Activated naive CD8-positive, alpha-beta T cell treated with anti-CD3 and anti-CD28 coated beads, Interleukin-2, amount 10 ng/mL, durations not matched to agents 7 days and 5 days (primary cell): ENCODE results near the gene COMMD8. TPM values are rescaled to one million over a fixed set of nuclear protein-coding genes. Genes with fewer than 3 reads are reported as not detected.

Experiments used
- ATAC-seq: fragments of 150-1000 bp; cut with Tn5 transposase; one replicate; pipeline ENCODE4 v1.10.0; 2021; ENCODE audit warnings: low read depth, moderate library complexity
- POLR2A ChIA-PET: fragments of 350-600 bp; sonication (Branson Sonifier 250); formaldehyde crosslinking; loops from one replicate; lab custom pipeline; 2021; ENCODE audit warnings: antibody characterized with exemption; lab: Charles Lee
- DNase-seq: peaks from one replicate; pipeline ENCODE4 v3.0.0; 2021
- H3K27ac Mint-ChIP-seq: one replicate; pipeline ENCODE4 v1.8.0; 2022; ENCODE audit warnings: mild to moderate bottlenecking, mixed read lengths
- H3K27me3 Mint-ChIP-seq: one replicate; pipeline ENCODE4 v1.8.0; 2022; ENCODE audit warnings: mild to moderate bottlenecking, moderate library complexity, mixed read lengths
- H3K36me3 Mint-ChIP-seq: one replicate; pipeline ENCODE4 v1.8.0; 2021; ENCODE audit warnings: mild to moderate bottlenecking, mixed read lengths
- H3K4me1 Mint-ChIP-seq: one replicate; pipeline ENCODE4 v1.8.0; 2021; ENCODE audit warnings: mixed read lengths
- H3K4me3 Mint-ChIP-seq: one replicate; pipeline ENCODE4 v1.8.0; 2022; ENCODE audit warnings: mild to moderate bottlenecking, moderate library complexity, mixed read lengths
- H3K9me3 Mint-ChIP-seq: one replicate; pipeline ENCODE4 v1.8.0; 2021; ENCODE audit warnings: mixed read lengths
- total RNA-seq, 2 experiments: library from RNA; stranded (reverse); gene quantifications; one replicate each; pipeline ENCODE4 v1.2.3, GENCODE V29; 2021

The COMMD8 gene
- total RNA-seq, 2 experiments from 2014 or later = 23.4 to 24.0 TPM

GRCh38 chr4:47485768-47486167, 22.3 kb upstream of the COMMD8 start:
- DNase-seq (no peak), ATAC-seq (no peak)
- Mint-ChIP-seq H3K36me3 (peaks cover 4% of the 10 kb centered on the region), H3K27me3 (no peaks in the 10 kb centered on the region), H3K4me3 (peak overlapping the region; percentile 99), H3K4me1 (peaks cover 22% of the 10 kb centered on the region), H3K9me3 (no peaks in the 10 kb centered on the region), H3K27ac (peak overlapping the region; percentile 95)
- POLR2A ChIA-PET = interaction anchor here (0.5 to 1.1 kb wide), 3 partner anchors 24 to 48 kb away, joined by 3 to 5 read pairs (median 3); no protein-coding TSS in a partner anchor

- ATAC-seq = peak; percentile 99
- H3K9me3 Mint-ChIP-seq = no peaks in the 10 kb centered on the region
Observed at GRCh38 chr4:47485047-47485692, 21.7 kb upstream of the COMMD8 start, which contains the start of gene ATP10D. Gene ATP10D, plus strand, starts transcription at chr4:47485275. Its CDS starts 27,266 bp downstream, at chr4:47512541.

DNA sequence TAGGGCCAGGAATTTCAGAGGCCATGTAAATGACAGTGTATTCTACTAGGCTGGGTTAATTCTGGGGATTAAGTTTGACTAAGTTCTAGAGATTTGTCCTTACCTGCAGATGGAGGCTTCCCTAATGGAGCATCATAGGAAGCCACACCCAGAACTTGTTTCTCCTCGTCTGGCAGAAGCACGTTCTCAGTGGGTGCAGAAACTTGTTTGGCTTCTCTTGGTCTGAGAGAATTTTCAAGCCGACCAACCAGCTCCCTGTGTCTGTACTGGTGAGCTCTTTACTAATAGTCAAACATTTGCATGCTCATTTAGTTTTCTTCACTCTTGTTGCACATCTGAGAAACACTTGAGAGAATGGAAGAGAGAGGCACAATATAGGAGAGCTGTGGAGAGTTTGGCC, 20.7 kb upstream of the COMMD8 start:
- peaks cover 2% of the 10 kb centered on the region for H3K27me3 Mint-ChIP-seq
- ATAC-seq = no peak
- DNase-seq = no peak
- POLR2A ChIA-PET = interaction anchor here (2.8 kb wide), 1 partner anchor 21 kb away, joined by 25 read pairs; the partner anchor contains the start of gene COMMD8
- H3K36me3 Mint-ChIP-seq = peaks cover 4% of the 10 kb centered on the region
- H3K27ac Mint-ChIP-seq = peak overlapping the region; percentile 81
- peak overlapping the region; percentile 99 for H3K4me3 Mint-ChIP-seq
- peaks cover 17% of the 10 kb centered on the region for H3K4me1 Mint-ChIP-seq
- H3K9me3 Mint-ChIP-seq = no peaks in the 10 kb centered on the region

More at GRCh38 chr4:47485047-47485692, 21.7 kb upstream of the COMMD8 start, which contains the start of gene ATP10D:
- POLR2A ChIA-PET = interaction anchor here (0.5 to 2.8 kb wide), 6 partner anchors 22 to 647 kb away, joined by 3 to 25 read pairs (median 4); partner anchors contain the start of gene COMMD8
- peak within 1 kb of the TSS; percentile 99 for H3K4me3 Mint-ChIP-seq
- H3K27me3 Mint-ChIP-seq = no peaks in the 10 kb centered on the region
- H3K36me3 Mint-ChIP-seq = peaks cover 4% of the 10 kb centered on the region
- H3K27ac Mint-ChIP-seq = peak within 1 kb of the TSS; percentile 95
- peaks cover 17% of the 10 kb centered on the region for H3K4me1 Mint-ChIP-seq
- DNase-seq = peak; percentile 84

DNA sequence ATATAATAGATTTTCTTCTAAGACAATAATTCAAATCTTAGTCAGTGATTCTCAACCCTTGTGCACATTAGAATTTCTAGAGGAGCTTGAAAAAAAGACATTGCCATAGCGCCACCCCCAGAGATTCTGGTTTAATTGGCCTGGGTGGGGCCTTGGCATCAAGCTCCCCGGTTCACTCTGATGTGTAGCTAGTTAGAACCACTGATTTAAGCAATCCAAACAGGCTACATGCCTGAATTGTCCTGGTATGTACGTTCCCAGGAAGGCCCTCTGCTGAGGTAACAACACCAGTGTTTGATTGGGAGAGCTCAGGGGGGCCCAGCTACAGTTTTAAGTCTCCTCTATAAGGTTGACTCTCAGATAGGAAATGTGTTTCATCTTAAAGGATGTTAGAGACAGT, 20.2 kb upstream of the COMMD8 start:
- Mint-ChIP-seq H3K4me1 (peaks cover 19% of the 10 kb centered on the region), H3K4me3 (no peak overlapping the region), H3K36me3 (peaks cover under 1% of the 10 kb centered on the region), H3K27ac (no peak overlapping the region), H3K27me3 (peaks cover 4% of the 10 kb centered on the region), H3K9me3 (no peaks in the 10 kb centered on the region)
- ATAC-seq = no peak
- POLR2A ChIA-PET = interaction anchor here (2.8 kb wide), 1 partner anchor 20 kb away, joined by 25 read pairs; the partner anchor contains the start of gene COMMD8
- no peak for DNase-seq

GRCh38 chr4:47482326-47482725, 18.8 kb upstream of the COMMD8 start:
- Mint-ChIP-seq H3K4me1 (peaks cover 19% of the 10 kb centered on the region), H3K27ac (no peak overlapping the region), H3K4me3 (no peak overlapping the region), H3K36me3 (no peaks in the 10 kb centered on the region), H3K9me3 (no peaks in the 10 kb centered on the region), H3K27me3 (peaks cover 4% of the 10 kb centered on the region)
- DNase-seq (no peak), ATAC-seq (no peak)
- POLR2A ChIA-PET = no interaction called here

GRCh38 chr4:47478804-47479203, 15.3 kb upstream of the COMMD8 start:
- Mint-ChIP-seq H3K36me3 (no peaks in the 10 kb centered on the region), H3K4me1 (peaks cover 7% of the 10 kb centered on the region), H3K27me3 (peaks cover 4% of the 10 kb centered on the region), H3K9me3 (no peaks in the 10 kb centered on the region), H3K4me3 (no peak overlapping the region), H3K27ac (no peak overlapping the region)
- DNase-seq (no peak), ATAC-seq (no peak)
- POLR2A ChIA-PET = no interaction called here

DNA sequence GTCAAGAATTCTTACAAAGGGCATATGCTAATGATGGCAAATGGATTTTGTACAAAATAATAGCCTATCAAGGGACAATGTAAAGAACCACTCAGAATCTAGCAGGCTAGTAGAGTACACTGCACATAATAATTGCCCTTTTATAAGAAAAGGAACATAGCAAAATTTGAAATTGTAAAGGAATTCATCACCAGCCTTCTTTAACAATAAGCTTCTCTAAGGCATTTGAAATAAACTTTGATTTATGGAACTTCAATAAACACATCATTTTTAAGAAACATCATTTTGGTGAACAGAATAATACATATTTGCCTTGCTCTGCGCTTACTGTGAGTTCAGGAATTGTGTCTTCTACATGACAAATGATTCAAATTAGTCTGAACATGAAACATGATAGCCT, 11.9 kb upstream of the COMMD8 start:
- POLR2A ChIA-PET = interaction anchor here (1.0 kb wide), 1 partner anchor 11 kb away, joined by 3 read pairs; the partner anchor contains the start of gene COMMD8
- no peak for ATAC-seq
- peaks cover 2% of the 10 kb centered on the region for H3K4me1 Mint-ChIP-seq

DNA sequence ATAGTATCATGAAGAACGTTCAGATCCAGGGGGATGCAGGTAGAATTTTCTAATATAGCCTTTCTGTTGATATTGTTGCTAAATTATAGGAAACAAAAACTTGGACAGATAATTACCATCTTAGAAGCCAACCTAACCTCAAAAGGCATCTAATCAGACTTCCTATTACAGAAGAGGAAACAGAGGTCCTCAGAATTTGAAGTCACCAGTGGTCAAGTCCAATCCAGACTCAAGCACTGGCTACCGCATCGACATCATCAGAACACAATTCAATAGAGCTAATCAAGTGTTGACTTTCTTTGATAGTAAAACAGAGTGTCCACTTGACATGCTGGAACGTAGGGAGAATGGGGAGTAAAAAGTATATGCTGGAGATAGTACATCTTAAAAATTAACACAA, 11.3 kb upstream of the COMMD8 start:
- no peaks in the 10 kb centered on the region for H3K36me3 Mint-ChIP-seq
- no peak for ATAC-seq
- DNase-seq = no peak
- POLR2A ChIA-PET = interaction anchor here (1.0 kb wide), 1 partner anchor 11 kb away, joined by 3 read pairs; the partner anchor contains the start of gene COMMD8
- no peak overlapping the region for H3K4me3 Mint-ChIP-seq
- peaks cover 4% of the 10 kb centered on the region for H3K27me3 Mint-ChIP-seq
- no peak overlapping the region for H3K27ac Mint-ChIP-seq
- H3K4me1 Mint-ChIP-seq = peaks cover 2% of the 10 kb centered on the region
- H3K9me3 Mint-ChIP-seq = no peaks in the 10 kb centered on the region

More for the DNA sequence above, 11.9 kb upstream of the COMMD8 start:
- Mint-ChIP-seq H3K36me3 (no peaks in the 10 kb centered on the region), H3K27me3 (peaks cover 4% of the 10 kb centered on the region), H3K9me3 (no peaks in the 10 kb centered on the region), H3K27ac (no peak overlapping the region), H3K4me3 (no peak overlapping the region)
- DNase-seq = no peak

DNA sequence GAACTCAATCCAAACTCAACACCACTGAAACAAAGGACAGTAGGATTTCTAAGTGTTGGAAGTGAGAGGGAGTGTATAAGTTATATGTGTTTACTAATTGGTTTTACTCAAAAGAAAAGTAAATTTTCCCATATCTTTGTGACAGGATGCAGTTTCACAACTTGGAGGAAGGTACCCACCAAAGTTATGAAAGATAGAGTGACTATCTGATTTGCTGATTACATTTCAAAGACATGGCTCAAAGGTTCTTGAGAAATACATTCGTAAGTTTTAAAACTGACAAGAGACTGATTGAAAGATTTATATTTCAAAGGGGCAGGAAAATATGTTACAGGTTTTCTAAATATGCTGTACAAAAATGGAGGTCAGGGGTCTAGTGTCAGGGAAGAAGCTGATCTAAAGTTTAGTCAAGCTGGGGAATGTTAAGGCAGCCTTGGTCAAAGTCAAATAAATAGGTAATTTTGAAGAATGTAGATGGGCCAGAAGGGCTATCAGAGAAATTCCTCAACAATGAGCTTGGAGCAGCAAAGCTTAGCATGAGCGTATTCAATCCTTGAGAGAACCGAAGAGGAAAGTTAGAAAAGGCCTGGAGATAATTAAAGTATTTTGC, 9.7 kb upstream of the COMMD8 start:
- Mint-ChIP-seq H3K36me3 (no peaks in the 10 kb centered on the region), H3K4me1 (no peaks in the 10 kb centered on the region), H3K4me3 (no peak overlapping the region), H3K27me3 (peaks cover 11% of the 10 kb centered on the region), H3K27ac (no peak overlapping the region), H3K9me3 (no peaks in the 10 kb centered on the region)
- ATAC-seq = no peak
- POLR2A ChIA-PET = no interaction called here
- no peak for DNase-seq

DNA sequence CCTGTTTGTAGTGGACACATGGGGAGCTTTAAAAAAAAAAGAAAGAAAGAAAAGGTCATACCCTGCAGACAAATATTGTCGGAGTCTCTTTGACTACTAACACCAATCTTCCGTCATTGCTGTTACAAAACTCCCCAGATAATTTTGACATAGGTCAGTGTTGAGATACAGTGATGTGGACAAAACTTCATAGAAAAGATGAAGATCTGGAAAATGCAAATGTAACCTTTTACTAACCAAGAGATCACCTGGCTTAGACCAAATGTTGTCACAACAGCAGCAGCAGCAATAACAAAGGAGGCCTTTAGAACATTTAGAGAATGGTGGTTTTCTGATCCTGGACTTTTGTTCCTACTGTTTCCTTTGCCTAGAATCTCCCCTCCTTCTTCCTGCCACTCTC, 8.1 kb upstream of the COMMD8 start:
- Mint-ChIP-seq H3K4me1 (no peaks in the 10 kb centered on the region), H3K36me3 (no peaks in the 10 kb centered on the region), H3K27me3 (peaks cover 11% of the 10 kb centered on the region), H3K4me3 (no peak overlapping the region), H3K9me3 (no peaks in the 10 kb centered on the region), H3K27ac (no peak overlapping the region)
- POLR2A ChIA-PET = no interaction called here
- ATAC-seq (no peak), DNase-seq (no peak)

DNA sequence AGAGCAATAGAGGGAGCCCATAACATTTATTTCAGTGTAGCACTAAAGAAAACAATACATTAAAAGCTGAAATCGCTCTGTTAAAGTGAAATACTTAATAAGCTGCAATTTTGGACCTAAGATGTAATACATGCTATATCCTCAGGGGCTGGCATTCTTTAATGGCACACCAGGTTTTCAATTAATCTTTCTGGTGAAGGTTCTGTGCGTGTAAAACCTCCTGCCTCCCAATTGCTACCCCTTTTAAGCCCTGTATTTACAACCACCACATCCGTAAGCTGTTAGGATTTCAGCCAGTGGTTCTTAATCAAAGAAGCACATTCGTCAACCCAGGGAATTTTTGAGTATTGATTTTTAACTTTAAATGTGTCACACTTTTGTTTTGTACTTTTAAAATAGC, 7.6 kb upstream of the COMMD8 start:
- peaks cover 11% of the 10 kb centered on the region for H3K27me3 Mint-ChIP-seq
- ATAC-seq (no peak), DNase-seq (no peak)
- no peaks in the 10 kb centered on the region for H3K4me1 Mint-ChIP-seq
- POLR2A ChIA-PET = no interaction called here
- no peak overlapping the region for H3K4me3 Mint-ChIP-seq
- no peaks in the 10 kb centered on the region for H3K36me3 Mint-ChIP-seq
- no peaks in the 10 kb centered on the region for H3K9me3 Mint-ChIP-seq
- H3K27ac Mint-ChIP-seq = no peak overlapping the region

DNA sequence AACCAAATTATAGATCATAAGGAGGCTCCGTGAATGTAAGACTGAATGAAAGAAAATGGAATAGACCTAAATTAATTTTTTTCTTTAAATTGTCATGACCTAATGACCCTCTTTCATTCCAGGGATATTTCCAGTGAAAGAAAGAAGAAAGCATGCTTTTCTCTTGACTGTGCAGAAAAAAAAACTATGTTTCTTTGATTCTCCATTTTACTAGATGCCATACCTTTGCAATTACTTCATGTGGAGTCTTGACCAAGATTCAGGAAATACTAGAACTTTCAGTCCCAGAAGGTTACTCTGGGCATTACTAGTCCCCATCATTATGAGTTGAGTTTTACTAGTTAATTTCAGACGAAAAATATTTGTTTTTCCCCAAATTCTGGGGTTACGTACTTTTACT, 6.4 kb upstream of the COMMD8 start:
- Mint-ChIP-seq H3K36me3 (no peaks in the 10 kb centered on the region), H3K4me1 (no peaks in the 10 kb centered on the region), H3K27me3 (peaks cover 11% of the 10 kb centered on the region), H3K27ac (no peak overlapping the region), H3K4me3 (no peak overlapping the region), H3K9me3 (no peaks in the 10 kb centered on the region)
- no peak for ATAC-seq
- POLR2A ChIA-PET = no interaction called here
- DNase-seq = no peak

GRCh38 chr4:47468706-47469365, 5.3 kb upstream of the COMMD8 start:
- Mint-ChIP-seq H3K27ac (no peak overlapping the region), H3K36me3 (no peaks in the 10 kb centered on the region), H3K4me3 (no peak overlapping the region), H3K27me3 (peaks cover 11% of the 10 kb centered on the region), H3K4me1 (peaks cover 1% of the 10 kb centered on the region), H3K9me3 (no peaks in the 10 kb centered on the region)
- DNase-seq (no peak), ATAC-seq (no peak)
- POLR2A ChIA-PET = no interaction called here
